Neural cell (in vitro differentiated cells): ENCODE data around the gene ISCA2. TPM values are rescaled to one million over a fixed set of nuclear protein-coding genes. Genes with fewer than 3 reads are reported as not detected.

Experiments used
- H2AFZ ChIP-seq: fragments of 200-600, 300-800 bp; sonication (generic), shearing (Covaris generic); 2 replicates; pipeline ENCODE4 v1.6.0; 2014; ENCODE audit warnings: low read depth, mild to moderate bottlenecking, antibody characterized with exemption, low read length, moderate library complexity
- H3F3A ChIP-seq: fragments of 200-600 bp; shearing (Covaris generic); 2 replicates; pipeline ENCODE4 v1.6.1; 2016; ENCODE audit warnings: mild to moderate bottlenecking, moderate library complexity, mixed read lengths, antibody characterized with exemption, low read length; ENCODE audit not compliant: insufficient read depth, poor library complexity, severe bottlenecking
- H3K27ac ChIP-seq: fragments of 200-600, 300-800 bp; sonication (generic), shearing (Covaris generic); 2 replicates; pipeline ENCODE4 v1.5.1; 2014; ENCODE audit warnings: mild to moderate bottlenecking, low read length, moderate library complexity
- H3K27me3 ChIP-seq: fragments of 300-800, 200-600 bp; sonication (generic), shearing (Covaris generic); 2 replicates; pipeline ENCODE4 v1.6.0; 2014; ENCODE audit warnings: mild to moderate bottlenecking, low read depth, low read length, moderate library complexity; ENCODE audit not compliant: insufficient read depth
- H3K36me3 ChIP-seq: fragments of 300-800, 200-600 bp; sonication (generic), shearing (Covaris generic); 2 replicates; pipeline ENCODE4 v1.5.1; 2014; ENCODE audit warnings: mild to moderate bottlenecking, antibody characterized with exemption, low read length, moderate library complexity; ENCODE audit not compliant: insufficient read depth
- H3K4me2 ChIP-seq: fragments of 300-800, 200-600 bp; sonication (generic), shearing (Covaris generic); 2 replicates; pipeline ENCODE4 v1.6.0; 2014; ENCODE audit warnings: mild to moderate bottlenecking, low read length
- H3K4me3 ChIP-seq: fragments of 300-800, 200-600 bp; sonication (generic), shearing (Covaris generic); 2 replicates; pipeline ENCODE4 v1.5.1; 2014; ENCODE audit warnings: mild to moderate bottlenecking, low read length, moderate library complexity
- H3K79me2 ChIP-seq: fragments of 200-600 bp; shearing (Covaris generic); replicated peaks from 2 replicates; pipeline ENCODE4 v1.6.0; 2014; ENCODE audit warnings: mild to moderate bottlenecking, low read length, moderate library complexity; ENCODE audit not compliant: insufficient read depth
- H3K9ac ChIP-seq: fragments of 300-800, 200-600 bp; sonication (generic), shearing (Covaris generic); 2 replicates; pipeline ENCODE4 v1.6.1; 2016; ENCODE audit warnings: mild to moderate bottlenecking, low read length, mixed read lengths
- H3K9me2 ChIP-seq: fragments of 200-600 bp; shearing (Covaris generic); 2 replicates; pipeline ENCODE4 v1.6.1; 2016; ENCODE audit warnings: mild to moderate bottlenecking, low read length, mixed read lengths; ENCODE audit not compliant: insufficient read depth
- H3K9me3 ChIP-seq: fragments of 200-600, 300-800 bp; sonication (generic), shearing (Covaris generic); 2 replicates; pipeline ENCODE4 v1.6.1; 2016; ENCODE audit warnings: mild to moderate bottlenecking, mixed run types, low read length, moderate library complexity, mixed read lengths
- H4K20me1 ChIP-seq: fragments of 200-600 bp; shearing (Covaris generic); 2 replicates; pipeline ENCODE4 v1.6.1; 2016; ENCODE audit warnings: mild to moderate bottlenecking, mixed run types; ENCODE audit not compliant: insufficient read depth
- CTCF ChIP-seq: fragments of 450-650 bp; IDR thresholded peaks from 2 replicates; pipeline ENCODE4 v1.5.1; 2014; ENCODE audit warnings: antibody characterized with exemption, mild to moderate bottlenecking, moderate library complexity; ENCODE audit not compliant: poor library complexity, severe bottlenecking
- EP300 ChIP-seq: fragments of 450-650 bp; conservative IDR thresholded peaks from 2 replicates; pipeline ENCODE4 v1.6.1; 2014; ENCODE audit warnings: antibody characterized with exemption, mild to moderate bottlenecking, moderate library complexity; ENCODE audit not compliant: poor library complexity, severe bottlenecking
- EZH2 ChIP-seq: fragments of 200-600, 300-800 bp; shearing (Covaris generic), sonication (generic); IDR thresholded peaks from 2 replicates; pipeline ENCODE4 v1.6.1; 2014; ENCODE audit warnings: antibody characterized with exemption, low read length, borderline replicate concordance, mild to moderate bottlenecking; ENCODE audit not compliant: insufficient read depth, poor library complexity, severe bottlenecking
- MXI1 ChIP-seq: fragments of 450-650 bp; conservative IDR thresholded peaks from 2 replicates; pipeline ENCODE4 v1.6.1; 2014; ENCODE audit warnings: antibody characterized with exemption, mild to moderate bottlenecking; ENCODE audit not compliant: poor library complexity, severe bottlenecking
- POLR2AphosphoS5 ChIP-seq: IDR thresholded peaks from 2 replicates; pipeline ENCODE4 v1.6.1; 2012
- RAD21 ChIP-seq: fragments of 450-650 bp; conservative IDR thresholded peaks from 2 replicates; pipeline ENCODE4 v1.6.1; 2014; ENCODE audit warnings: antibody characterized with exemption, mild to moderate bottlenecking, moderate library complexity
- REST ChIP-seq: IDR thresholded peaks from 2 replicates; pipeline ENCODE4 v1.6.1; 2012; ENCODE audit warnings: borderline replicate concordance
- SMC3 ChIP-seq: fragments of 450-650 bp; conservative IDR thresholded peaks from 2 replicates; pipeline ENCODE4 v1.6.1; 2014; ENCODE audit warnings: antibody characterized with exemption, mild to moderate bottlenecking, moderate library complexity; ENCODE audit not compliant: poor library complexity
- TAF1 ChIP-seq: IDR thresholded peaks from 2 replicates; pipeline ENCODE4 v1.6.1; 2012; ENCODE audit warnings: low read depth
- polyA plus RNA-seq: library from polyadenylated mRNA; depleted of rRNA; stranded (reverse); fragments of >200 nt; gene quantifications from 2 replicates; pipeline ENCODE4 v1.2.3, GENCODE V29; 2014

The ISCA2 gene
- polyA plus RNA-seq, 1 donor from 2014 or later: 45.1 TPM

GRCh38 chr14:74515891-74516412 lies 22.4 kb downstream of the ISCA2 start:
- Histone ChIP-seq H3K79me2 (no peaks in the 10 kb centered on the region), H3K27ac (no peak overlapping the region), H3K9me3 (no peaks in the 10 kb centered on the region), H3K4me3 (no peak overlapping the region), H3F3A (no peaks in the 10 kb centered on the region), H2AFZ (no peak overlapping the region), H3K36me3 (no peaks in the 10 kb centered on the region), H3K9me2 (no peaks in the 10 kb centered on the region), H4K20me1 (no peaks in the 10 kb centered on the region), H3K27me3 (no peaks in the 10 kb centered on the region), H3K4me2 (no peak overlapping the region), H3K9ac (no peak overlapping the region)
- TF ChIP-seq MXI1: no peak
- TF ChIP-seq RAD21: no peak
- TF ChIP-seq TAF1: no peak
- no peak for TF ChIP-seq EP300
- no peak for TF ChIP-seq EZH2
- TF ChIP-seq SMC3: no peak
- TF ChIP-seq CTCF: no peak
- TF ChIP-seq POLR2AphosphoS5: no peak
- no peak for TF ChIP-seq REST

GRCh38 chr14:74516451-74517160 lies 23.0 kb downstream of the ISCA2 start:
- Histone ChIP-seq H3K9me2 (no peaks in the 10 kb centered on the region), H3K27me3 (no peaks in the 10 kb centered on the region), H3F3A (no peaks in the 10 kb centered on the region), H3K4me2 (no peak overlapping the region), H3K9ac (no peak overlapping the region), H3K79me2 (no peaks in the 10 kb centered on the region), H3K9me3 (no peaks in the 10 kb centered on the region), H4K20me1 (no peaks in the 10 kb centered on the region), H3K27ac (no peak overlapping the region), H3K36me3 (no peaks in the 10 kb centered on the region), H2AFZ (no peak overlapping the region), H3K4me3 (no peak overlapping the region)
- TF ChIP-seq CTCF (no peak), REST (no peak), SMC3 (no peak), EP300 (no peak), POLR2AphosphoS5 (no peak), MXI1 (no peak), TAF1 (no peak), EZH2 (no peak), RAD21 (no peak)
